ENCODE measurements around the gene OR5A1. TPM values are rescaled to one million over a fixed set of nuclear protein-coding genes. Genes with fewer than 3 reads are reported as not detected.

Gene OR5A1
- polyA plus RNA-seq, 1 experiment, result not detected

DNA sequence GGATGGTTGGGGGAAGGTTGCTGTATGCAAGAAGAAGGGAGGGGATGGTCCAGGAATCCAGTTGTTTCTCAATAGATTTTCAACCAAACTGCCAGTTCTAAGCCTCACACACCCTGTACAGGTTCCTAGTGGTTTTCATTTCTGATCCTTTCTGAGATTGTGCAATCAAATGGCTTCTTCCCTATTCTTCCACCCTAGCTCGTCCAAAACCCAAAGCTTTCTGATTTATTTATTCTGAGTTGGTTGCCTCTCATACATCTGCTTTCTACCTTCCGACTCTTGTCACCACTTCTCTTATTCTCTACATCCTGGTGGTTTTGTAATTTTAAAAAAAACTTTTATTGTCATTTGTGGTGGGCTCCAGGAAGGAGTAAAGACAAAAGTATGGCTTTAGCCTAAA, 22.6 kb upstream of the OR5A1 start:
- Histone ChIP-seq H3K27me3 (ENCODE audit: control insufficient read depth, insufficient read depth, low read length) (no peaks in the 10 kb centered on the region), H3K4me3 (ENCODE audit: low read depth, low read length) (no peak overlapping the region), H3K9me3 (ENCODE audit: control insufficient read depth, insufficient read depth, low read length) (no peaks in the 10 kb centered on the region), H3K27ac (ENCODE audit: low read depth, low read length) (no peak overlapping the region)
- POLR2A ChIA-PET, result no interaction called here
- DNase-seq (ENCODE audit: low read depth, low spot score), result no peak
- no peak for TF ChIP-seq CTCF (IDR thresholded peaks at IDR 0.05; ENCODE audit: low read depth, low read length)
- CTCF ChIA-PET, result interaction anchor here (0.7 to 1.1 kb wide), 2 partner anchors 16 to 124 kb away, joined by 3 read pairs; no protein-coding TSS in a partner anchor

DNA sequence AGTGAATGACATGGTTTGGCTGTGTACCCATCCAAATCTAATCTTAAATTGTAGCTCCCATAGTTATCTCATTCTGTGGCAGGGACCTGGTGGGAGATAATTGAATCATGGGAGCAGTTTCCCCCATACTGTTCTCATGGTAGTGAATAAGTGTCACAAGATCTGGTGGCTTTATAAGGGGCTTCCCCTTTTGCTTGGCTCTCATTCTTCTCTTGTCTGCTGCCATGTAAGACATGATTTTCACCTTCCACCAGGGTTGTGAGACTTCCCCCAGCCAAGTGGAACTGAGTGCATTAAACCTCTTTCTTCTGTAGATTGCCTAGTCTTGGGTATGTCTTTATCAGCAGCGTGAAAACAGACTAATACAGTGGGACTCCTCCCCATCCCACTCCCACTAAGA, 21.2 kb upstream of the OR5A1 start:
- no peak for DNase-seq (ENCODE audit: low read depth, low spot score)
- Histone ChIP-seq H3K4me3 (ENCODE audit: low read depth, low read length) (no peak overlapping the region), H3K9me3 (ENCODE audit: control insufficient read depth, insufficient read depth, low read length) (no peaks in the 10 kb centered on the region), H3K27ac (ENCODE audit: low read depth, low read length) (no peak overlapping the region), H3K27me3 (ENCODE audit: control insufficient read depth, insufficient read depth, low read length) (no peaks in the 10 kb centered on the region)
- CTCF ChIA-PET, result interaction anchor here (2.0 kb wide), 1 partner anchor 14 kb away, joined by 7 read pairs; no protein-coding TSS in a partner anchor
- POLR2A ChIA-PET, result no interaction called here
- TF ChIP-seq CTCF (IDR thresholded peaks at IDR 0.05; ENCODE audit: low read depth, low read length), result no peak

GRCh38 chr11:59416613-59417012, 19.7 kb upstream of the OR5A1 start:
- POLR2A ChIA-PET, result no interaction called here
- CTCF ChIA-PET, result no interaction called here

DNA sequence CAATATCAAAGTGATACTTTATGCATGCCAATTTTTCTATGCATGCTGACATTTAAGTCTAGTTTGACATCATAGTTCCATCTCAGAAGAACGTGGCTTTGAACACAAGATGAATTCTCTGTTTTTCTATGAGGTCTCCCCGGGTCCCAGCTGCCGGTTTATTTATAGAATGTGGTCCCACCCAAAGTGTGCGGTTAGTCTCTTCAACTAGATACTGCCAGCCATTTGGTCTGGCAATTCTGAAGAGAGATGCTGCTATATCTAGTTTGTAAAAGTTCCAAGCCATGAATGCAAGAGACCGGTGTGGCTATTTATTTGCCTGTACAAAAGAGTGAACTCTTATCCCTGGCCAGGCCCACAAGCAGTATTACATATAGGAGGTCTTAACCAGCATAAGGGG, 19.2 kb upstream of the OR5A1 start:
- H3K27me3 ChIP-seq (ENCODE audit: control insufficient read depth, insufficient read depth, low read length), result no peaks in the 10 kb centered on the region
- no peak overlapping the region for H3K4me3 ChIP-seq (ENCODE audit: low read depth, low read length)
- POLR2A ChIA-PET, result no interaction called here
- CTCF ChIA-PET, result interaction anchor here (2.5 kb wide), 1 partner anchor 12 kb away, joined by 10 read pairs; no protein-coding TSS in a partner anchor
- H3K27ac ChIP-seq (ENCODE audit: low read depth, low read length), result no peak overlapping the region
- no peak for DNase-seq (ENCODE audit: low read depth, low spot score)
- no peak for TF ChIP-seq CTCF (IDR thresholded peaks at IDR 0.05; ENCODE audit: low read depth, low read length)
- H3K9me3 ChIP-seq (ENCODE audit: control insufficient read depth, insufficient read depth, low read length), result no peaks in the 10 kb centered on the region

More at GRCh38 chr11:59416613-59417012, 19.7 kb upstream of the OR5A1 start:
- Histone ChIP-seq H3K4me3 (ENCODE audit: low read depth, low read length) (no peak overlapping the region), H3K27ac (ENCODE audit: low read depth, low read length) (no peak overlapping the region), H3K9me3 (ENCODE audit: control insufficient read depth, insufficient read depth, low read length) (no peaks in the 10 kb centered on the region), H3K27me3 (ENCODE audit: control insufficient read depth, insufficient read depth, low read length) (no peaks in the 10 kb centered on the region)
- no peak for DNase-seq (ENCODE audit: low read depth, low spot score)
- no peak for TF ChIP-seq CTCF (IDR thresholded peaks at IDR 0.05; ENCODE audit: low read depth, low read length)

DNA sequence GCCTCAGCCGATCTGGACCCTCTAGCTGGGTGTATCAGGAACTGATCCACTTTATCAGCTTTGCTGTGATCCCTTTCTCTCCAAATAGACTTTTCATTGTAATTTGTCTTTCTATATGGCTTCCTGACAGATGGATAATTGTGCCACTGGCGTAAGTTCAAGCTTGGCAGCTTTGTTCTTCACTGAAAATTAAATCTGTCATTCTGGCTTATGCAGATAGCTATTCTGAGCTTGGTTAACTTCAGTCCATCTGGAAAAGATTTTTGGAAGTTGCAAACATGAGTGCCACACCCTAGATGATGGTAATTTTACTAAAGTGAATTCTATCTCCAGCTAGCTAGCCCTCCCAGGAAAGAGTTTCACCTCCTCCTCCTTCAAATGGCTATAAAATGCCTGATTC, 18.1 kb upstream of the OR5A1 start:
- no peaks in the 10 kb centered on the region for H3K27me3 ChIP-seq (ENCODE audit: control insufficient read depth, insufficient read depth, low read length)
- ChIA-PET CTCF (interaction anchor here (0.7 to 2.5 kb wide), 3 partner anchors 11 to 247 kb away, joined by 3 to 10 read pairs (median 3); partner anchors contain the start of gene DTX4), POLR2A (no interaction called here)
- TF ChIP-seq CTCF (IDR thresholded peaks at IDR 0.05; ENCODE audit: low read depth, low read length), result no peak
- no peak overlapping the region for H3K4me3 ChIP-seq (ENCODE audit: low read depth, low read length)
- no peaks in the 10 kb centered on the region for H3K9me3 ChIP-seq (ENCODE audit: control insufficient read depth, insufficient read depth, low read length)
- H3K27ac ChIP-seq (ENCODE audit: low read depth, low read length), result no peak overlapping the region
- DNase-seq (ENCODE audit: low read depth, low spot score), result no peak

All from AG04450 (cell line).